Measurements from ENCODE around the gene KRTAP12-3.

GRCh38 chr21:44696572-44696971 lies 38.8 kb downstream of the KRTAP12-3 start:
- TF ChIP-seq CTCF (IDR thresholded peaks at IDR 0.05 in 2 of 3, conservative IDR thresholded peaks at IDR 0.05 in 1 of 3; ENCODE audit: control insufficient read depth in 2 of 3, extremely low read depth in 1 of 3, insufficient read depth in 1 of 3, low read depth in 3 of 3, low read length in 3 of 3) (no peak), ZNF207 (IDR thresholded peaks at IDR 0.05; ENCODE audit: borderline replicate concordance) (no peak), POLR2A (IDR thresholded peaks at IDR 0.05; ENCODE audit: low read depth, low read length) (no peak), ZNF592 (IDR thresholded peaks at IDR 0.05) (no peak), CHD2 (IDR thresholded peaks at IDR 0.05; ENCODE audit: borderline replicate concordance, low read depth, low read length) (no peak), EP300 (IDR thresholded peaks at IDR 0.05; ENCODE audit: borderline replicate concordance in 1 of 2, control insufficient read depth in 1 of 2, low read depth in 2 of 2, low read length in 2 of 2) (no peak), GABPA (IDR thresholded peaks at IDR 0.05; ENCODE audit: low read depth) (no peak), ATF2 (IDR thresholded peaks at IDR 0.05; ENCODE audit: low read length) (no peak), PML (IDR thresholded peaks at IDR 0.05; ENCODE audit: low read length) (no peak), POLR2AphosphoS5 (IDR thresholded peaks at IDR 0.05; ENCODE audit: low read length) (no peak), RELA (IDR thresholded peaks at IDR 0.05; ENCODE audit: borderline replicate concordance, partially characterized antibody) (no peak)
